Measurements from ENCODE around the gene TFAP2A. TPM values are rescaled to one million over a fixed set of nuclear protein-coding genes. Genes with fewer than 3 reads are reported as not detected.

Gene TFAP2A
- total RNA-seq, 6 experiments from 2014 or later, result 0.07 to 0.18 (median 0.12) TPM; not detected in 3

- TF ChIP-seq, protein P1, sequence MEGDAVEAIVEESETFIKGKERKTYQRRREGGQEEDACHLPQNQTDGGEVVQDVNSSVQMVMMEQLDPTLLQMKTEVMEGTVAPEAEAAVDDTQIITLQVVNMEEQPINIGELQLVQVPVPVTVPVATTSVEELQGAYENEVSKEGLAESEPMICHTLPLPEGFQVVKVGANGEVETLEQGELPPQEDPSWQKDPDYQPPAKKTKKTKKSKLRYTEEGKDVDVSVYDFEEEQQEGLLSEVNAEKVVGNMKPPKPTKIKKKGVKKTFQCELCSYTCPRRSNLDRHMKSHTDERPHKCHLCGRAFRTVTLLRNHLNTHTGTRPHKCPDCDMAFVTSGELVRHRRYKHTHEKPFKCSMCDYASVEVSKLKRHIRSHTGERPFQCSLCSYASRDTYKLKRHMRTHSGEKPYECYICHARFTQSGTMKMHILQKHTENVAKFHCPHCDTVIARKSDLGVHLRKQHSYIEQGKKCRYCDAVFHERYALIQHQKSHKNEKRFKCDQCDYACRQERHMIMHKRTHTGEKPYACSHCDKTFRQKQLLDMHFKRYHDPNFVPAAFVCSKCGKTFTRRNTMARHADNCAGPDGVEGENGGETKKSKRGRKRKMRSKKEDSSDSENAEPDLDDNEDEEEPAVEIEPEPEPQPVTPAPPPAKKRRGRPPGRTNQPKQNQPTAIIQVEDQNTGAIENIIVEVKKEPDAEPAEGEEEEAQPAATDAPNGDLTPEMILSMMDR (IDR thresholded peaks at IDR 0.05), result no peak
- TF ChIP-seq POLR2A (IDR thresholded peaks at IDR 0.05), result no peak
- Histone ChIP-seq H3K27ac (no peak overlapping the region), H3K27me3 (peaks cover 13 to 50% of the 10 kb centered on the region in 2 donors), H3K36me3 (no peaks in the 10 kb centered on the region), H3K4me3 (no peak overlapping the region), H3K4me1 (peaks cover 0 to 6% (median 0%) of the 10 kb centered on the region in 4 donors), H3K9me3 (no peaks in the 10 kb centered on the region)
- intact Hi-C loops (cut with DNase I), result no loop called here
- WGBS (ENCODE audit: insufficient coverage, low coverage, low lambda C conversion rate, missing lambda C conversion rate), result 2% methylated on average over 14 of the region's 48 CpGs
- ATAC-seq, result peak in 3 of 4 donors; percentile 28 to 49 (median 44)
- DNase-seq, result no peak
These were observed 31.4 kb downstream of the TFAP2A start for GRCh38 chr6:10383331-10384090.

DNA sequence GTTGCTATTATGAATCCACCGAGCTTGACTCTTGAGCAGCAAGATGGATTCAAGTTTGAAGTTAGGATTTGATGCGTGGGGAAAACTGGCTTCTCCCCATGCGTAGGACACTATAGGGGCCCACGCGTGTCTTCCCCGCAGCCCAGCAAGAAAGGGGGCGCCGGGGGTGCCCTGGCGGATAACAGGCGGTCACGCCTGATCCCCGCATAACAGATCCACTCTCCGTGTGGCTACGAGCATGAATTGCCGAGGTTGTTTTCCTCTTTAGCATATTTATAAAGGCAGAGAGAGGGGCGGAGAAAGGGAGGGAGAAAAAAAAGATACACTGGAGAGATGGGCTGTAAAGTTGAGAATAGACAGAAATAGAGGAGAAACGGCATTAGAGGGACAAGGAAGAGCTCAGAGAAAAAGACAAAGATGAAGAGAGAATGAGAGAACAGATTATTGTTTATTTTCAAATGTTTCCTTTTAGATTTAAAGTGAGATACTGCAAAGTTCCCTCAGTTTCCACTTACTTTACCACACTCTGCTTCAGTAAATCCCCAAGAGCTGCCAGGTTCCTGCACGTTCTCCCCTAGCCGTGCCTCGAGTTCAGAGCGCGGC lies 32.0 kb downstream of the TFAP2A start:
- no peak for DNase-seq
- Histone ChIP-seq H3K27me3 (peaks cover 13 to 50% of the 10 kb centered on the region in 2 donors), H3K9me3 (no peaks in the 10 kb centered on the region), H3K4me3 (no peak overlapping the region), H3K27ac (no peak overlapping the region), H3K4me1 (peaks cover 0 to 6% (median 0%) of the 10 kb centered on the region in 4 donors), H3K36me3 (no peaks in the 10 kb centered on the region)
- ATAC-seq, result no peak
- intact Hi-C loops (cut with DNase I), result no loop called here
- TF ChIP-seq POLR2A (IDR thresholded peaks at IDR 0.05), result no peak
- TF ChIP-seq, protein P1 (IDR thresholded peaks at IDR 0.05), result no peak
- WGBS (ENCODE audit: insufficient coverage, low coverage, low lambda C conversion rate, missing lambda C conversion rate), result 8% methylated on average over 20 of the region's 22 CpGs

GRCh38 chr6:10382322-10382721 lies 32.6 kb downstream of the TFAP2A start:
- Histone ChIP-seq H3K4me1 (peaks cover 0 to 6% (median 0%) of the 10 kb centered on the region in 4 donors), H3K9me3 (no peaks in the 10 kb centered on the region), H3K36me3 (no peaks in the 10 kb centered on the region), H3K27me3 (peaks cover 13 to 47% of the 10 kb centered on the region in 2 donors), H3K27ac (no peak overlapping the region), H3K4me3 (no peak overlapping the region)
- DNase-seq (no peak), ATAC-seq (no peak)
- 7% methylated on average over 12 of the region's 15 CpGs for WGBS (ENCODE audit: insufficient coverage, low coverage, low lambda C conversion rate, missing lambda C conversion rate)
- TF ChIP-seq, protein P1 (IDR thresholded peaks at IDR 0.05), result no peak
- no peak for TF ChIP-seq POLR2A (IDR thresholded peaks at IDR 0.05)
- intact Hi-C loops (cut with DNase I), result no loop called here

GRCh38 chr6:10381830-10382208 lies 33.1 kb downstream of the TFAP2A start:
- TF ChIP-seq POLR2A (IDR thresholded peaks at IDR 0.05), result no peak
- TF ChIP-seq, protein P1 (IDR thresholded peaks at IDR 0.05), result no peak
- WGBS (ENCODE audit: insufficient coverage, low coverage, low lambda C conversion rate, missing lambda C conversion rate), result 0% methylated on average over 1 of the region's 26 CpGs
- ATAC-seq (peak in 3 of 4 donors; percentile 12 to 30 (median 27)), DNase-seq (no peak)
- intact Hi-C loops (cut with DNase I), result no loop called here
- Histone ChIP-seq H3K4me3 (no peak overlapping the region), H3K9me3 (no peaks in the 10 kb centered on the region), H3K4me1 (peaks cover 0 to 6% (median 0%) of the 10 kb centered on the region in 4 donors), H3K27me3 (peaks cover 13 to 44% of the 10 kb centered on the region in 2 donors), H3K36me3 (no peaks in the 10 kb centered on the region), H3K27ac (no peak overlapping the region)

Data from right lobe of liver (tissue), 6 donors.